CD14-positive monocyte (primary cell): ENCODE data around the gene HMBS. TPM values are rescaled to one million over a fixed set of nuclear protein-coding genes. Genes with fewer than 3 reads are reported as not detected.

Experiments used
- DNase-seq, 3 donors: peaks; one replicate each; pipeline ENCODE4 v3.0.0-alpha.2; 2011 to 2022
- H2AFZ ChIP-seq: 2 replicates; pipeline ENCODE4 v1.6.0; 2012; ENCODE audit warnings: mild to moderate bottlenecking, low read depth, low read length, inconsistent platforms; ENCODE audit not compliant: insufficient read depth, poor library complexity, severe bottlenecking
- H3K27ac ChIP-seq, 2 donors: 1 replicate in 1 of 2; 2 replicates in 1 of 2; pipeline ENCODE4 v1.5.1; 2012 to 2013; ENCODE audit warnings: low read length in 2 of 2, control low read depth in 1 of 2, inconsistent platforms in 1 of 2, low read depth in 1 of 2, mild to moderate bottlenecking in 1 of 2
- H3K27me3 ChIP-seq, 2 donors: one replicate each; pipeline versions ENCODE4 v1.6.0 to v1.6.1; 2011 to 2013; ENCODE audit warnings: low read length in 2 of 2; ENCODE audit not compliant: control insufficient read depth in 2 of 2, insufficient read depth in 2 of 2
- H3K36me3 ChIP-seq, 2 donors: replicated peaks in 1 of 2; 1 replicate in 1 of 2; 2 replicates in 1 of 2; pipeline versions ENCODE4 v1.5.1 to v1.6.1; 2012 to 2013; ENCODE audit warnings: low read length in 2 of 2, control low read depth in 1 of 2, inconsistent platforms in 1 of 2, mild to moderate bottlenecking in 1 of 2; ENCODE audit not compliant: insufficient read depth in 2 of 2, control insufficient read depth in 1 of 2
- H3K4me1 ChIP-seq, 2 donors: 1 replicate in 1 of 2; 2 replicates in 1 of 2; pipeline versions ENCODE4 v1.5.1 to v1.6.1; 2012 to 2013; ENCODE audit warnings: low read length in 2 of 2, control low read depth in 1 of 2, inconsistent platforms in 1 of 2, mild to moderate bottlenecking in 1 of 2, moderate library complexity in 1 of 2; ENCODE audit not compliant: insufficient read depth in 2 of 2, control insufficient read depth in 1 of 2
- H3K4me2 ChIP-seq: replicated peaks from 2 replicates; pipeline ENCODE3; 2012; ENCODE audit warnings: low read length, moderate library complexity, mild to moderate bottlenecking; ENCODE audit not compliant: poor library complexity, severe bottlenecking; ENCODE audit errors: extremely low read depth
- H3K4me3 ChIP-seq, 3 experiments: fragments of 200-600 bp in 1 of 3; sonication (generic) in 1 of 3; replicated peaks in 1 of 3; 1 replicate in 2 of 3; 2 replicates in 1 of 3; pipeline ENCODE4 v1.5.1; 2011 to 2013; ENCODE audit warnings: low read length in 3 of 3, mild to moderate bottlenecking in 3 of 3, control low read depth in 2 of 3, low read depth in 2 of 3, inconsistent platforms in 1 of 3, moderate library complexity in 1 of 3
- H3K79me2 ChIP-seq: 2 replicates; pipeline ENCODE4 v1.6.0; 2012; ENCODE audit warnings: mild to moderate bottlenecking, control low read depth, inconsistent platforms, low read length, moderate library complexity; ENCODE audit not compliant: insufficient read depth
- H3K9ac ChIP-seq: 2 replicates; pipeline ENCODE4 v1.6.0; 2017; ENCODE audit warnings: low read length, mild to moderate bottlenecking; ENCODE audit not compliant: insufficient read depth, poor library complexity, severe bottlenecking
- H3K9me3 ChIP-seq, 2 donors: replicated peaks in 1 of 2; 1 replicate in 1 of 2; 2 replicates in 1 of 2; pipeline versions ENCODE4 v1.5.1 to v1.6.1; 2012 to 2013; ENCODE audit warnings: low read length in 2 of 2, control low read depth in 1 of 2; ENCODE audit not compliant: control insufficient read depth in 1 of 2, insufficient read depth in 1 of 2
- H4K20me1 ChIP-seq: 2 replicates; pipeline ENCODE4 v1.6.0; 2012; ENCODE audit warnings: mild to moderate bottlenecking, low read length, control low read depth, moderate library complexity; ENCODE audit not compliant: insufficient read depth
- H3K27ac Mint-ChIP-seq, 7 donors: one replicate each; pipeline ENCODE4 v1.8.0; 2020; ENCODE audit warnings: mild to moderate bottlenecking in 7 of 7, mixed read lengths in 7 of 7, moderate library complexity in 6 of 7, inconsistent platforms in 2 of 7
- H3K27me3 Mint-ChIP-seq, 3 donors: one replicate each; pipeline ENCODE4 v1.8.0; 2021 to 2022; ENCODE audit warnings: low read depth in 3 of 3, mild to moderate bottlenecking in 3 of 3, mixed read lengths in 3 of 3, moderate library complexity in 3 of 3, inconsistent platforms in 1 of 3
- H3K36me3 Mint-ChIP-seq, 2 donors: one replicate each; pipeline ENCODE4 v1.8.0; 2020; ENCODE audit warnings: mixed read lengths in 2 of 2, inconsistent platforms in 1 of 2, mild to moderate bottlenecking in 1 of 2
- H3K4me1 Mint-ChIP-seq: one replicate; pipeline ENCODE4 v1.8.0; 2020; ENCODE audit warnings: mild to moderate bottlenecking, mixed read lengths
- H3K4me3 Mint-ChIP-seq, 2 donors: one replicate each; pipeline ENCODE4 v1.8.0; 2020; ENCODE audit warnings: mild to moderate bottlenecking in 2 of 2, mixed read lengths in 2 of 2, moderate library complexity in 1 of 2
- H3K9me3 Mint-ChIP-seq, 7 donors: one replicate each; pipeline ENCODE4 v1.8.0; 2020 to 2022; ENCODE audit warnings: mixed read lengths in 7 of 7, mild to moderate bottlenecking in 6 of 7, moderate library complexity in 6 of 7, inconsistent platforms in 2 of 7
- CTCF ChIP-seq: fragments of 200-600 bp; IDR thresholded peaks from one replicate; pipeline ENCODE4 v1.8.0; 2022; ENCODE audit warnings: antibody characterized with exemption, mild to moderate bottlenecking
- WGBS: methylation state at CpG from one replicate; pipeline ENCODE4 v1.1.5; 2013; ENCODE audit warnings: missing lambda C conversion rate; ENCODE audit not compliant: insufficient coverage; 5-methylcytosine and 5-hydroxymethylcytosine counted together
- intact Hi-C, 2 donors: fragments of 100-400 bp; cut with micrococcal nuclease; formaldehyde crosslinking; loops; one replicate each; pipeline versions ENCODE4 v1.15.0 to v1.15.1; 2023
- polyA plus RNA-seq, 3 donors: library from polyadenylated mRNA; depleted of rRNA in 1 of 3; unstranded in 2 of 3; stranded (reverse) in 1 of 3; fragments of 300-500 nt in 2 of 3; fragments of >200 nt in 1 of 3; fragmentation: Illumina TruSeq in 2 of 3; gene quantifications; 1 replicate in 2 of 3; 2 replicates in 1 of 3; pipeline ENCODE4 v1.2.3, GENCODE V29; 2012 to 2021

HMBS gene
- polyA plus RNA-seq, 3 donors, result 21.1 to 26.4 (median 25.2) TPM

GRCh38 chr11:119041821-119042514 lies 42.7 kb upstream of the HMBS start:
- Histone ChIP-seq H3K27ac (no peak overlapping the region), H3K27me3 (no peaks in the 10 kb centered on the region), H3K9me3 (no peaks in the 10 kb centered on the region), H3K36me3 (peaks cover 10 to 28% of the 10 kb centered on the region in 2 donors), H4K20me1 (no peaks in the 10 kb centered on the region), H3K79me2 (no peaks in the 10 kb centered on the region), H2AFZ (no peak overlapping the region), H3K4me3 (no peak overlapping the region), H3K4me2 (no peak overlapping the region), H3K9ac (no peak overlapping the region), H3K4me1 (no peaks in the 10 kb centered on the region)
- Mint-ChIP-seq H3K27me3 (peaks cover 0 to 5% (median 0%) of the 10 kb centered on the region in 3 donors), H3K36me3 (peaks cover 21 to 29% of the 10 kb centered on the region in 2 donors), H3K9me3 (no peaks in the 10 kb centered on the region), H3K27ac (no peak overlapping the region), H3K4me1 (peaks cover 11% of the 10 kb centered on the region), H3K4me3 (no peak overlapping the region)
- no peak for TF ChIP-seq CTCF
- no peak for DNase-seq
- WGBS, result no CpG with 5 or more reads among the region's 4 CpGs
- intact Hi-C loops, result no loop called here

- no peaks in the 10 kb centered on the region for H3K9me3 Mint-ChIP-seq
- no peaks in the 10 kb centered on the region for H3K79me2 ChIP-seq
- H3K9ac ChIP-seq, result no peak overlapping the region
- intact Hi-C loops, result no loop called here
- H3K9me3 ChIP-seq, result no peaks in the 10 kb centered on the region
- H3K4me3 Mint-ChIP-seq, result no peak overlapping the region
- peaks cover 30 to 38% of the 10 kb centered on the region in 2 donors for H3K36me3 Mint-ChIP-seq
- WGBS, result 100% methylated on average over 4 of the region's 9 CpGs
- H2AFZ ChIP-seq, result no peak overlapping the region
- H3K27me3 ChIP-seq, result no peaks in the 10 kb centered on the region
- no peaks in the 10 kb centered on the region for H4K20me1 ChIP-seq
- H3K4me1 Mint-ChIP-seq, result peaks cover 11% of the 10 kb centered on the region
- TF ChIP-seq CTCF, result no peak
- H3K36me3 ChIP-seq, result peaks cover 19 to 38% of the 10 kb centered on the region in 2 donors
- no peak for DNase-seq
- no peak overlapping the region for H3K27ac Mint-ChIP-seq
- peaks cover 0 to 5% (median 0%) of the 10 kb centered on the region in 3 donors for H3K27me3 Mint-ChIP-seq
- H3K4me3 ChIP-seq, result no peak overlapping the region
- no peak overlapping the region for H3K27ac ChIP-seq
- no peaks in the 10 kb centered on the region for H3K4me1 ChIP-seq
- no peak overlapping the region for H3K4me2 ChIP-seq
Measured at GRCh38 chr11:119042927-119043326, 41.8 kb upstream of the HMBS start.
